B cell (primary cell): Measurements from ENCODE around the gene ANAPC10.

ENCODE experiments used
- EZH2 ChIP-seq: IDR thresholded peaks from 2 replicates; pipeline ENCODE4 v1.6.1; 2012; ENCODE audit warnings: borderline replicate concordance, low read depth, mild to moderate bottlenecking, moderate library complexity, low read length; ENCODE audit not compliant: insufficient read depth, poor library complexity, severe bottlenecking
- TF ChIP-seq, protein P1 (sequence below): fragments of 200-600 bp; IDR thresholded peaks from one replicate; pipeline ENCODE4 v1.8.0; 2022; ENCODE audit warnings: antibody characterized with exemption, mild to moderate bottlenecking

DNA sequence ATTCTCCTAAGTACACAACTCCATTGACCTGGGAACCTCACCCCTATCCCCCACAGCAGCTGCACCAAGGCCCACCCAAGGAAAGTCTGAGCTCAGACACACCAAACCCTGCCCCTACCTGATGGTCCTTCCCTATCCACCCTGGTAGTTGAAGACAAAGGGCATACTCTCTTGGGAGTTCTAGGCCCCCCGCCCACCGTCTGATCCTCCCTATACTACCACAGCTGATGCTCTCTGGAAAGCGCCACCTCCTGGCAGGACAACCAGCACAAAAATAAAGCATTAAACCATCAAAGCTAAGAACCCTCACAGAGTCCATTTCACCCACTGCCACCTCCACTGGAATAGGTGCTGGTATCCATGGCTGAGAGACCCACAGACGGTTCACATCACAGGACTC is 83.6 kb downstream of the ANAPC10 start:
- TF ChIP-seq, protein P1, sequence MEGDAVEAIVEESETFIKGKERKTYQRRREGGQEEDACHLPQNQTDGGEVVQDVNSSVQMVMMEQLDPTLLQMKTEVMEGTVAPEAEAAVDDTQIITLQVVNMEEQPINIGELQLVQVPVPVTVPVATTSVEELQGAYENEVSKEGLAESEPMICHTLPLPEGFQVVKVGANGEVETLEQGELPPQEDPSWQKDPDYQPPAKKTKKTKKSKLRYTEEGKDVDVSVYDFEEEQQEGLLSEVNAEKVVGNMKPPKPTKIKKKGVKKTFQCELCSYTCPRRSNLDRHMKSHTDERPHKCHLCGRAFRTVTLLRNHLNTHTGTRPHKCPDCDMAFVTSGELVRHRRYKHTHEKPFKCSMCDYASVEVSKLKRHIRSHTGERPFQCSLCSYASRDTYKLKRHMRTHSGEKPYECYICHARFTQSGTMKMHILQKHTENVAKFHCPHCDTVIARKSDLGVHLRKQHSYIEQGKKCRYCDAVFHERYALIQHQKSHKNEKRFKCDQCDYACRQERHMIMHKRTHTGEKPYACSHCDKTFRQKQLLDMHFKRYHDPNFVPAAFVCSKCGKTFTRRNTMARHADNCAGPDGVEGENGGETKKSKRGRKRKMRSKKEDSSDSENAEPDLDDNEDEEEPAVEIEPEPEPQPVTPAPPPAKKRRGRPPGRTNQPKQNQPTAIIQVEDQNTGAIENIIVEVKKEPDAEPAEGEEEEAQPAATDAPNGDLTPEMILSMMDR, result no peak
- no peak for TF ChIP-seq EZH2
